ENCODE measurements around the gene TBC1D10B.

The TBC1D10B gene

GRCh38 chr16:30370456-30371247, at the start of gene TBC1D10B:
TBC1D10B (minus strand) TSS chr16:30370494; CDS start chr16:30370183, 311 bp downstream.
- peak; percentile 99 to 100 for DNase-seq

GRCh38 chr16:30418350-30419181, 48.3 kb upstream of the TBC1D10B start:
- DNase-seq, result no peak

- peak; percentile 81 to 86 for DNase-seq
These were observed 47.4 kb upstream of the TBC1D10B start for GRCh38 chr16:30417529-30418349.

GRCh38 chr16:30416624-30417528, 46.6 kb upstream of the TBC1D10B start:
- DNase-seq, result no peak

- no peak for DNase-seq
These were observed 45.8 kb upstream of the TBC1D10B start for GRCh38 chr16:30416047-30416603.

GRCh38 chr16:30414159-30414558, 43.9 kb upstream of the TBC1D10B start:
- no peak for DNase-seq

- DNase-seq, result no peak
These were observed 43.0 kb upstream of the TBC1D10B start for GRCh38 chr16:30413112-30413806.

- DNase-seq, result peak; percentile 69 to 80
These were observed 39.1 kb upstream of the TBC1D10B start for GRCh38 chr16:30409125-30410060.

GRCh38 chr16:30407804-30408534, 37.7 kb upstream of the TBC1D10B start:
- DNase-seq, result no peak

GRCh38 chr16:30407102-30407803, 37.0 kb upstream of the TBC1D10B start, which contains the start of gene ZNF771:
ZNF771 (plus strand) TSS chr16:30407606; CDS start chr16:30408054, 448 bp downstream.
- peak; percentile 61 to 86 for DNase-seq

GRCh38 chr16:30406795-30407101, 36.5 kb upstream of the TBC1D10B start:
- DNase-seq, result no peak

- no peak for DNase-seq
These were observed 31.6 kb upstream of the TBC1D10B start for GRCh38 chr16:30401768-30402425.

- no peak for DNase-seq
These were observed 29.3 kb upstream of the TBC1D10B start for GRCh38 chr16:30399435-30400186.

- no peak for DNase-seq
These were observed 28.6 kb upstream of the TBC1D10B start for GRCh38 chr16:30398661-30399434.

- no peak for DNase-seq
These were observed 27.7 kb upstream of the TBC1D10B start for GRCh38 chr16:30397776-30398660.
